Activated T-helper 17 cell treated with anti-CD3 and anti-CD28 coated beads, Interleukin-2, amount 50 U/mL, for 72 hours (primary cell): ENCODE measurements around the gene TMPRSS2. TPM values are rescaled to one million over a fixed set of nuclear protein-coding genes. Genes with fewer than 3 reads are reported as not detected.

Experiments used
- ATAC-seq: fragments of 150-1000 bp; cut with Tn5 transposase; replicated peaks from 2 replicates; pipeline ENCODE4 v1.10.0; 2021; ENCODE audit warnings: mild to moderate bottlenecking, moderate library complexity
- H3K27ac Mint-ChIP-seq: one replicate; pipeline ENCODE4 v1.8.0; 2022; ENCODE audit warnings: mixed read lengths
- H3K27me3 Mint-ChIP-seq: one replicate; pipeline ENCODE4 v1.8.0; 2022; ENCODE audit warnings: mixed read lengths
- H3K36me3 Mint-ChIP-seq: one replicate; pipeline ENCODE4 v1.8.0; 2022; ENCODE audit warnings: low read depth, mild to moderate bottlenecking, mixed read lengths
- H3K4me1 Mint-ChIP-seq: one replicate; pipeline ENCODE4 v1.8.0; 2022; ENCODE audit warnings: mixed read lengths
- H3K4me3 Mint-ChIP-seq: one replicate; pipeline ENCODE4 v1.8.0; 2022; ENCODE audit warnings: mild to moderate bottlenecking, mixed read lengths
- H3K9me3 Mint-ChIP-seq: one replicate; pipeline ENCODE4 v1.8.0; 2022; ENCODE audit warnings: mixed read lengths
- total RNA-seq, 2 donors: library from RNA; stranded (reverse); gene quantifications; one replicate each; pipeline ENCODE4 v1.2.3, GENCODE V29; 2022

TMPRSS2 gene
- total RNA-seq, 2 donors from 2014 or later: not detected

DNA sequence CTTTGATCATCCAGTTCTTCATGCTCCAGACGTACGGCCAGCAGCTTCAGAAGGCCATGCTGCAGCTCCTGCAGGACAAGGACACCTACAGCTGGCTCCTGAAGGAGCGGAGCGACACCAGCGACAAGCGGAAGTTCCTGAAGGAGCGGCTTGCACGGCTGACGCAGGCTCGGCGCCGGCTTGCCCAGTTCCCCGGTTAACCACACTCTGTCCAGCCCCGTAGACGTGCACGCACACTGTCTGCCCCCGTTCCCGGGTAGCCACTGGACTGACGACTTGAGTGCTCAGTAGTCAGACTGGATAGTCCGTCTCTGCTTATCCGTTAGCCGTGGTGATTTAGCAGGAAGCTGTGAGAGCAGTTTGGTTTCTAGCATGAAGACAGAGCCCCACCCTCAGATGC is 49.4 kb downstream of the TMPRSS2 start:
- H3K4me3 Mint-ChIP-seq: no peak overlapping the region
- no peak overlapping the region for H3K27ac Mint-ChIP-seq
- ATAC-seq: no peak
- H3K9me3 Mint-ChIP-seq: no peaks in the 10 kb centered on the region
- H3K36me3 Mint-ChIP-seq: peaks cover 53% of the 10 kb centered on the region
- H3K4me1 Mint-ChIP-seq: no peaks in the 10 kb centered on the region
- no peaks in the 10 kb centered on the region for H3K27me3 Mint-ChIP-seq

DNA sequence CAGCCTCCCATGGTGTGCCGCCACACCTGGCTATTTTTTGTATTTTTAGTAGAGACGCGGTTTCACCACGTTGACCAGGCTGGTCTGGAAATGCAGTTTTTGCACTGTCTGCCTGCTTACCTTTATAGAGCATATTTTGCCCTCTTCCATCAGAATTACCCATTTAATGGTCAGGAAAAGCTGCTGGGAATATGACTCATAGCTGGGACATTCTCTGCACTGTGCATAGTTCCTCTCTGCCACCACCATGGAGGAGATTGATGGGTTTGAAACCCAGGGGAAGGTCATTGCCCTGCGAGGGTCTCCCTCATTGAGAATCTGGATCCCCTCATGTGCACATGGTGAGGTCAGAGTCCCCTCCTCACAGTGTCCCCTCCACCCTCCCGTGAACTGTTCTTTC is 49.8 kb downstream of the TMPRSS2 start:
- Mint-ChIP-seq H3K4me1 (no peaks in the 10 kb centered on the region), H3K27ac (no peak overlapping the region), H3K27me3 (no peaks in the 10 kb centered on the region), H3K9me3 (no peaks in the 10 kb centered on the region), H3K4me3 (no peak overlapping the region), H3K36me3 (peaks cover 58% of the 10 kb centered on the region)
- ATAC-seq: no peak

GRCh38 chr21:41453761-41454160 is 54.2 kb downstream of the TMPRSS2 start:
- H3K36me3 Mint-ChIP-seq: peaks cover 92% of the 10 kb centered on the region
- no peaks in the 10 kb centered on the region for H3K4me1 Mint-ChIP-seq
- no peak for ATAC-seq

GRCh38 chr21:41453198-41453597 is 54.8 kb downstream of the TMPRSS2 start:
- ATAC-seq: no peak
- no peaks in the 10 kb centered on the region for H3K9me3 Mint-ChIP-seq
- no peaks in the 10 kb centered on the region for H3K27me3 Mint-ChIP-seq
- no peaks in the 10 kb centered on the region for H3K4me1 Mint-ChIP-seq
- H3K27ac Mint-ChIP-seq: peak overlapping the region; percentile 26
- no peak overlapping the region for H3K4me3 Mint-ChIP-seq
- H3K36me3 Mint-ChIP-seq: peaks cover 95% of the 10 kb centered on the region

More at GRCh38 chr21:41453761-41454160, 54.2 kb downstream of the TMPRSS2 start:
- Mint-ChIP-seq H3K9me3 (no peaks in the 10 kb centered on the region), H3K4me3 (no peak overlapping the region), H3K27ac (peak overlapping the region; percentile 26), H3K27me3 (no peaks in the 10 kb centered on the region)

GRCh38 chr21:41451753-41452676 is 55.9 kb downstream of the TMPRSS2 start:
- no peak for ATAC-seq
- peaks cover 95% of the 10 kb centered on the region for H3K36me3 Mint-ChIP-seq
- H3K4me1 Mint-ChIP-seq: no peaks in the 10 kb centered on the region
- no peaks in the 10 kb centered on the region for H3K27me3 Mint-ChIP-seq
- H3K27ac Mint-ChIP-seq: peak overlapping the region; percentile 51
- no peak overlapping the region for H3K4me3 Mint-ChIP-seq
- H3K9me3 Mint-ChIP-seq: no peaks in the 10 kb centered on the region

DNA sequence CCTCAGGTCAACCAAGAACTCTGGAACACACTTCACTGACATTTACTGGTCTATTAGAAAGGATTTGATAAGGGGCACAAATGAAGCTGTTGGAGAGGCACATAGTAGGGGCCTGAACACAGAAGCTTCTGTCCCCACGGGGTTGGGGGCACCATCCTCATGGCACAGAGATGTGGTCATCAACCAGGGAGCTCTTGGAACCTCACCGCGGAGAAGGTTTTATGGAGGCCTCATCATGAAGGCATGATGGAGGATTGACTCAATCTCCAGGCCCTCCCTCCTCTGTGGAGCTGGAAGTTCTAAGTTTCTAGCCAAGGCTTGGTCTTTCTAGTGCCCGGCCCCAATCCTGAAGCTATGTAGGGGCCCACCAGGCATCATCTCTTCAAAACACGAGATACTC is 58.3 kb downstream of the TMPRSS2 start:
- peaks cover 100% of the 10 kb centered on the region for H3K36me3 Mint-ChIP-seq
- H3K4me1 Mint-ChIP-seq: no peaks in the 10 kb centered on the region
- no peak overlapping the region for H3K27ac Mint-ChIP-seq
- H3K9me3 Mint-ChIP-seq: no peaks in the 10 kb centered on the region
- H3K4me3 Mint-ChIP-seq: no peak overlapping the region
- ATAC-seq: no peak
- no peaks in the 10 kb centered on the region for H3K27me3 Mint-ChIP-seq

GRCh38 chr21:41447356-41447755 is 60.6 kb downstream of the TMPRSS2 start:
- Mint-ChIP-seq H3K36me3 (peaks cover 98% of the 10 kb centered on the region), H3K9me3 (no peaks in the 10 kb centered on the region), H3K27ac (peak overlapping the region; percentile 48), H3K4me1 (no peaks in the 10 kb centered on the region), H3K27me3 (no peaks in the 10 kb centered on the region), H3K4me3 (no peak overlapping the region)
- no peak for ATAC-seq

- H3K4me3 Mint-ChIP-seq: no peak overlapping the region
- no peaks in the 10 kb centered on the region for H3K27me3 Mint-ChIP-seq
- no peak for ATAC-seq
- peak overlapping the region; percentile 22 for H3K27ac Mint-ChIP-seq
- H3K4me1 Mint-ChIP-seq: no peaks in the 10 kb centered on the region
- peaks cover 98% of the 10 kb centered on the region for H3K36me3 Mint-ChIP-seq
- no peaks in the 10 kb centered on the region for H3K9me3 Mint-ChIP-seq
These were observed 61.4 kb downstream of the TMPRSS2 start for GRCh38 chr21:41446586-41446985.

DNA sequence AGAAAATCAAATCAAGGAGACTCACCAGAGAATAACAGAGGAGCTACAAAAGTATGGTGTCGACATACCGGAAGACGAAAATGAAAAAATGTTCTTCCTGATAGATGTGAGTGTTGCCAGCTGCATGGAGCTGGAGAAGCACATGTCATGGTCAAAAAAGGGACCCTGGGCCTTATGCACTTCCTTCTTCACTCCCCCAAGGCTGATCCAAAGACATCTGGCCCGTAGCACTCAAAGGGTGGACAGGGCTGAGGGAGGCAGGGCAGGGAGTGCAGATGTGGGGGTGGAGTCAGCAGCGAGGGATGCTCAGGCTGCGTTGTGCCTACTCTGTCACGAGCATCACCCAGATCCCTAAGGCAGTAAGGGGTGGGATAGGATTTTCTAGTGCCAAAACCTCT is 62.5 kb downstream of the TMPRSS2 start:
- Mint-ChIP-seq H3K36me3 (peaks cover 97% of the 10 kb centered on the region), H3K27ac (no peak overlapping the region), H3K9me3 (no peaks in the 10 kb centered on the region), H3K4me1 (no peaks in the 10 kb centered on the region), H3K4me3 (no peak overlapping the region), H3K27me3 (no peaks in the 10 kb centered on the region)
- no peak for ATAC-seq

DNA sequence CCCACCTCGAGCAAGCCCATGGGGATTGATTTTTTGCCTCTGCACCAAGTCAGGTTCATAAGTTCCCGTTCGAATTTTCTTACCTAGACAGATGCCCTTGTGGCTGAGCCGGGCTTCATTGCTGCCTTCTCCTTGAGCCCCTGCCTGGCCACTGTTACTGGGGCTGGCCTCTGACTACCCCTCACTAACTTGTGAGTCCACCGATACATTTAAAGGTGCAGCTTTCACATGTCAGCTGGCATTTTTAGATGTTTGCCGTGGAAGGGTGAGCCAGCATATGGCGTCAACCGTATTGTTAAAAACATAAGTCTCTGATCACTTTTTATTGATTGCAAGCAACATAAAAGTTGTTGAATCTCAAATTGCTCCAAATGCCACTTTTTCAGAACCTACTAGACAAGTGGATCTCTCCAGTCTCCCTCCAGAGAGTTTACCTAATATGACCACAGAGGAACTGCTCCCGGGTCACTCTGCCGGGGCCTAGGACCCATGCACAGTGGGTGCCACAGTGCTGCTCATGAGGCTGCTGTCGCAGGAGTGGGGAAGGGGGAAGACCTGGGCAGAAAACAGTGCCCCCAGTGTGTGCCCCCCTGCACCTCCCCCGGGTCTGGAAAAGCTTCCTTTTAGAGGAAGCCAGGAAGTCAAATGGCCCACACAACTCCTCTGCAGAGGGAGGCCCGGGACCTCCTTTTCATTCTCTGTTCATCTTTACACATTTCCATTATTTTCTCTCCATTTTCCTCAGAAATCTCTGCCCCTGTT is 63.1 kb downstream of the TMPRSS2 start:
- ATAC-seq: no peak
- Mint-ChIP-seq H3K27ac (no peak overlapping the region), H3K4me1 (no peaks in the 10 kb centered on the region), H3K9me3 (no peaks in the 10 kb centered on the region), H3K4me3 (no peak overlapping the region), H3K27me3 (no peaks in the 10 kb centered on the region), H3K36me3 (peaks cover 97% of the 10 kb centered on the region)

- H3K4me3 Mint-ChIP-seq: no peak overlapping the region
- no peaks in the 10 kb centered on the region for H3K4me1 Mint-ChIP-seq
- no peak for ATAC-seq
- H3K9me3 Mint-ChIP-seq: no peaks in the 10 kb centered on the region
- H3K27me3 Mint-ChIP-seq: no peaks in the 10 kb centered on the region
- peak overlapping the region; percentile 26 for H3K27ac Mint-ChIP-seq
- peaks cover 97% of the 10 kb centered on the region for H3K36me3 Mint-ChIP-seq
These were observed 64.4 kb downstream of the TMPRSS2 start for GRCh38 chr21:41443562-41443961.

- H3K4me3 Mint-ChIP-seq: no peak overlapping the region
- peak overlapping the region; percentile 33 for H3K27ac Mint-ChIP-seq
- ATAC-seq: no peak
These were observed 65.3 kb downstream of the TMPRSS2 start for GRCh38 chr21:41442481-41443186.

GRCh38 chr21:41441546-41441945 is 66.4 kb downstream of the TMPRSS2 start:
- H3K4me1 Mint-ChIP-seq: peaks cover 5% of the 10 kb centered on the region
- ATAC-seq: no peak
- H3K36me3 Mint-ChIP-seq: peaks cover 97% of the 10 kb centered on the region
- H3K27me3 Mint-ChIP-seq: no peaks in the 10 kb centered on the region
- H3K4me3 Mint-ChIP-seq: no peak overlapping the region
- peak overlapping the region; percentile 33 for H3K27ac Mint-ChIP-seq
- H3K9me3 Mint-ChIP-seq: no peaks in the 10 kb centered on the region

More at GRCh38 chr21:41442481-41443186, 65.3 kb downstream of the TMPRSS2 start:
- no peaks in the 10 kb centered on the region for H3K27me3 Mint-ChIP-seq
- peaks cover 97% of the 10 kb centered on the region for H3K36me3 Mint-ChIP-seq
- no peaks in the 10 kb centered on the region for H3K9me3 Mint-ChIP-seq
- peaks cover 4% of the 10 kb centered on the region for H3K4me1 Mint-ChIP-seq

- ATAC-seq: no peak
- no peak overlapping the region for H3K27ac Mint-ChIP-seq
- peaks cover 98% of the 10 kb centered on the region for H3K36me3 Mint-ChIP-seq
These were observed 68.7 kb downstream of the TMPRSS2 start for GRCh38 chr21:41439248-41439647.

More at GRCh38 chr21:41439248-41439647, 68.7 kb downstream of the TMPRSS2 start:
- Mint-ChIP-seq H3K4me3 (no peak overlapping the region), H3K27me3 (no peaks in the 10 kb centered on the region), H3K4me1 (peaks cover 5% of the 10 kb centered on the region), H3K9me3 (peaks cover 5% of the 10 kb centered on the region)
